RWPE1 (cell line): ENCODE data around the gene NRROS.

Source experiments
- CTCF ChIA-PET: fragments of 350-600 bp; sonication (Branson Sonifier 250); formaldehyde crosslinking; extraction: SDS; loops from one replicate; lab custom pipeline; 2021; lab: Yijun Ruan, JAX
- POLR2A ChIA-PET: fragments of 400-600 bp; formaldehyde crosslinking; extraction: SDS; loops from one replicate; lab custom pipeline; 2020; ENCODE audit warnings: antibody characterized with exemption; ENCODE audit not compliant: low non-redundant PET; lab: Yijun Ruan, JAX
- DNase-seq: peaks from one replicate; pipeline ENCODE4 v3.0.0; 2012; ENCODE audit warnings: low spot score
- H3K27ac ChIP-seq: fragments of 450-650 bp; 2 replicates; pipeline ENCODE4 v1.5.1; 2017
- TF ChIP-seq, protein P1 (sequence below): fragments of 450-650 bp; conservative IDR thresholded peaks from 2 replicates; pipeline ENCODE4 v1.5.1; 2017; ENCODE audit warnings: low read depth, mild to moderate bottlenecking

The NRROS gene

GRCh38 chr3:196659901-196660351 lies 20.4 kb downstream of the NRROS start:
- DNase-seq: no peak
- CTCF ChIA-PET: interaction anchor here (0.6 kb wide), 1 partner anchor 145 kb away, joined by 7 read pairs; no protein-coding TSS in a partner anchor
- TF ChIP-seq, protein P1, sequence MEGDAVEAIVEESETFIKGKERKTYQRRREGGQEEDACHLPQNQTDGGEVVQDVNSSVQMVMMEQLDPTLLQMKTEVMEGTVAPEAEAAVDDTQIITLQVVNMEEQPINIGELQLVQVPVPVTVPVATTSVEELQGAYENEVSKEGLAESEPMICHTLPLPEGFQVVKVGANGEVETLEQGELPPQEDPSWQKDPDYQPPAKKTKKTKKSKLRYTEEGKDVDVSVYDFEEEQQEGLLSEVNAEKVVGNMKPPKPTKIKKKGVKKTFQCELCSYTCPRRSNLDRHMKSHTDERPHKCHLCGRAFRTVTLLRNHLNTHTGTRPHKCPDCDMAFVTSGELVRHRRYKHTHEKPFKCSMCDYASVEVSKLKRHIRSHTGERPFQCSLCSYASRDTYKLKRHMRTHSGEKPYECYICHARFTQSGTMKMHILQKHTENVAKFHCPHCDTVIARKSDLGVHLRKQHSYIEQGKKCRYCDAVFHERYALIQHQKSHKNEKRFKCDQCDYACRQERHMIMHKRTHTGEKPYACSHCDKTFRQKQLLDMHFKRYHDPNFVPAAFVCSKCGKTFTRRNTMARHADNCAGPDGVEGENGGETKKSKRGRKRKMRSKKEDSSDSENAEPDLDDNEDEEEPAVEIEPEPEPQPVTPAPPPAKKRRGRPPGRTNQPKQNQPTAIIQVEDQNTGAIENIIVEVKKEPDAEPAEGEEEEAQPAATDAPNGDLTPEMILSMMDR: no peak
- H3K27ac ChIP-seq: no peak overlapping the region
- POLR2A ChIA-PET: no interaction called here

DNA sequence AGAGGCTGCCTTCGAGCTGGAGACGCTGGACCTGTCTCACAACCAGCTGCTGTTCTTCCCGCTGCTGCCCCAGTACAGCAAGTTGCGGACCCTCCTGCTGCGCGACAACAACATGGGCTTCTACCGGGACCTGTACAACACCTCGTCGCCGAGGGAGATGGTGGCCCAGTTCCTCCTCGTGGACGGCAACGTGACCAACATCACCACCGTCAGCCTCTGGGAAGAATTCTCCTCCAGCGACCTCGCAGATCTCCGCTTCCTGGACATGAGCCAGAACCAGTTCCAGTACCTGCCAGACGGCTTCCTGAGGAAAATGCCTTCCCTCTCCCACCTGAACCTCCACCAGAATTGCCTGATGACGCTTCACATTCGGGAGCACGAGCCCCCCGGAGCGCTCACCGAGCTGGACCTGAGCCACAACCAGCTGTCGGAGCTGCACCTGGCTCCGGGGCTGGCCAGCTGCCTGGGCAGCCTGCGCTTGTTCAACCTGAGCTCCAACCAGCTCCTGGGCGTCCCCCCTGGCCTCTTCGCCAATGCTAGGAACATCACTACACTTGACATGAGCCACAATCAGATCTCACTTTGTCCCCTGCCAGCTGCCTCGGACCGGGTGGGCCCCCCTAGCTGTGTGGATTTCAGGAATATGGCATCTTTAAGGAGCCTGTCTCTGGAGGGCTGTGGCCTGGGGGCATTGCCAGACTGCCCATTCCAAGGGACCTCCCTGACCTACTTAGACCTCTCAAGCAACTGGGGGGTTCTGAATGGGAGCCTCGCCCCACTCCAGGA lies 21.1 kb downstream of the NRROS start:
- DNase-seq: no peak
- ChIA-PET CTCF (interaction anchor here (1.0 kb wide), 1 partner anchor 16 kb away, joined by 3 read pairs; no protein-coding TSS in a partner anchor), POLR2A (no interaction called here)
- no peak overlapping the region for H3K27ac ChIP-seq
- TF ChIP-seq, protein P1: no peak

DNA sequence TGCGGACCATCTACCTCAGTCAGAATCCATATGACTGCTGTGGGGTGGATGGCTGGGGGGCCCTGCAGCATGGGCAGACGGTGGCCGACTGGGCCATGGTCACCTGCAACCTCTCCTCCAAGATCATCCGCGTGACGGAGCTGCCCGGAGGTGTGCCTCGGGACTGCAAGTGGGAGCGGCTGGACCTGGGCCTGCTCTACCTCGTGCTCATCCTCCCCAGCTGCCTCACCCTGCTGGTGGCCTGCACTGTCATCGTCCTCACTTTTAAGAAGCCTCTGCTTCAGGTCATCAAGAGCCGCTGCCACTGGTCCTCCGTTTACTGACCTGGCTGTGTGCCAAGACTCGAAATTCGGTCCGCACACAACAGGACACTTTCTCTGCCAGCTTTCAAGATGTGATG lies 21.9 kb downstream of the NRROS start:
- TF ChIP-seq, protein P1: no peak
- no peak overlapping the region for H3K27ac ChIP-seq
- CTCF ChIA-PET: interaction anchor here (1.0 kb wide), 2 partner anchors 15 to 51 kb away, joined by 3 to 6 read pairs; no protein-coding TSS in a partner anchor
- POLR2A ChIA-PET: no interaction called here
- no peak for DNase-seq

GRCh38 chr3:196662033-196662432 lies 22.5 kb downstream of the NRROS start:
- TF ChIP-seq, protein P1: no peak
- no peak for DNase-seq
- POLR2A ChIA-PET: no interaction called here
- CTCF ChIA-PET: interaction anchor here (1.0 kb wide), 1 partner anchor 52 kb away, joined by 6 read pairs; no protein-coding TSS in a partner anchor
- H3K27ac ChIP-seq: no peak overlapping the region

GRCh38 chr3:196662711-196663571 lies 23.4 kb downstream of the NRROS start:
- TF ChIP-seq, protein P1: no peak
- no peak overlapping the region for H3K27ac ChIP-seq
- no peak for DNase-seq
- POLR2A ChIA-PET: no interaction called here
- CTCF ChIA-PET: no interaction called here
